ENCODE data around the gene RALY.

DNA sequence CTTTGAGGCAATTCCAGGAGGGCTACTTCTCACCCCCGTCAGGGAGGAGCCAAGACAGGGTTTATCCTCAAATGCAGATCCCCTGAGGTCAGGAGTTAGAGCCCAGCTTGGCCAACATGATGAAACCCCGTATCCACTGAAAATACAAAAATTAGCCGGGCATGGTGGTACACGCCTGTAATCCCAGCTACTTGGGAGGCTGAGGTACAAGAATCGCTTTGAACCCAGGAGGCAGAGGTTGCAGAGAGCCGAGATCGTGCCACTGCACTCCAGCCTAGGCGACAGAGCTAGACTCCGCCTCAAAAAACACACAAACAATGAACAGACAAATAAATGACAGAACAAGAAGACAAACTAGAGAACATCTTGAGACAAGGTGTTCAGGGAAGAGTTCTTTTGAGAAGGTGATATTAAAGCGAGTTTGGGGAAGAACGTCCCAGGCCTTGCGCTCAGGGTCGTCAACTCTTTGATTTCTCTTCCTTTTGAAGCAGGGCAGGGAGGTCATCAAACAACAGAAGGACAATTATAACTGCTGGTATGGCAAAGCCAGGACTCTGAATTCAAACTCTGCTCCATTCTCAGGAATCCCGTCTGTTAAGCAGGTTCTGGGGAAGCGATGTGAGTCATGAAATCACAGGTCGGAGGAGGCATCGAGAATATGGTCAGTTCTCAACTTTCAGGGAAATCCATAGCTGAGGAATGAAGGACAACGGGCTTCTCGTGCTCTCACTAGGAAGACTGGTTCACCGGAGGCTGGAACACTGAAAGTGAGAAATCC lies 1.4 kb upstream of the RALY start:
- TF ChIP-seq, protein P1, sequence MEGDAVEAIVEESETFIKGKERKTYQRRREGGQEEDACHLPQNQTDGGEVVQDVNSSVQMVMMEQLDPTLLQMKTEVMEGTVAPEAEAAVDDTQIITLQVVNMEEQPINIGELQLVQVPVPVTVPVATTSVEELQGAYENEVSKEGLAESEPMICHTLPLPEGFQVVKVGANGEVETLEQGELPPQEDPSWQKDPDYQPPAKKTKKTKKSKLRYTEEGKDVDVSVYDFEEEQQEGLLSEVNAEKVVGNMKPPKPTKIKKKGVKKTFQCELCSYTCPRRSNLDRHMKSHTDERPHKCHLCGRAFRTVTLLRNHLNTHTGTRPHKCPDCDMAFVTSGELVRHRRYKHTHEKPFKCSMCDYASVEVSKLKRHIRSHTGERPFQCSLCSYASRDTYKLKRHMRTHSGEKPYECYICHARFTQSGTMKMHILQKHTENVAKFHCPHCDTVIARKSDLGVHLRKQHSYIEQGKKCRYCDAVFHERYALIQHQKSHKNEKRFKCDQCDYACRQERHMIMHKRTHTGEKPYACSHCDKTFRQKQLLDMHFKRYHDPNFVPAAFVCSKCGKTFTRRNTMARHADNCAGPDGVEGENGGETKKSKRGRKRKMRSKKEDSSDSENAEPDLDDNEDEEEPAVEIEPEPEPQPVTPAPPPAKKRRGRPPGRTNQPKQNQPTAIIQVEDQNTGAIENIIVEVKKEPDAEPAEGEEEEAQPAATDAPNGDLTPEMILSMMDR (conservative IDR thresholded peaks at IDR 0.05) = no peak
- no peak for TF ChIP-seq EZH2 (IDR thresholded peaks at IDR 0.05; ENCODE audit: low read depth)
